Kidney epithelial cell (primary cell): ENCODE results near the gene NOL4L. TPM values are rescaled to one million over a fixed set of nuclear protein-coding genes. Genes with fewer than 3 reads are reported as not detected.

Source experiments
- DNase-seq: peaks from one replicate; pipeline ENCODE4 v3.0.0-alpha.2; 2010; ENCODE audit warnings: low read depth
- H3K27me3 ChIP-seq: 2 replicates; pipeline ENCODE4 v1.6.0; 2011; ENCODE audit warnings: low read length; ENCODE audit not compliant: control insufficient read depth, insufficient read depth
- H3K36me3 ChIP-seq: 2 replicates; pipeline ENCODE4 v1.5.1; 2011; ENCODE audit warnings: low read length; ENCODE audit not compliant: control insufficient read depth, insufficient read depth
- H3K4me3 ChIP-seq: 2 replicates; pipeline ENCODE4 v1.5.1; 2011; ENCODE audit warnings: low read depth, mild to moderate bottlenecking, control low read depth, low read length
- CTCF ChIP-seq: IDR thresholded peaks from 2 replicates; pipeline ENCODE4 v1.5.1; 2011; ENCODE audit warnings: mild to moderate bottlenecking, moderate library complexity, low read length, control low read depth, inconsistent platforms; ENCODE audit not compliant: insufficient read depth, poor library complexity, severe bottlenecking
- total RNA-seq: library from RNA; depleted of rRNA; stranded (reverse); fragments of >200 nt; gene quantifications from 2 replicates; pipeline ENCODE4 v1.2.3, GENCODE V29; 2015

Gene NOL4L
- total RNA-seq, 1 donor from 2014 or later, result 31.4 TPM

- no peak for TF ChIP-seq CTCF
- Histone ChIP-seq H3K4me3 (no peak overlapping the region), H3K36me3 (peaks cover under 1% of the 10 kb centered on the region), H3K27me3 (no peaks in the 10 kb centered on the region)
- no peak for DNase-seq
Observed at GRCh38 chr20:32479012-32479411, 106.1 kb downstream of the NOL4L start.

GRCh38 chr20:32478576-32478975 lies 106.6 kb downstream of the NOL4L start:
- TF ChIP-seq CTCF, result no peak
- no peak for DNase-seq
- Histone ChIP-seq H3K27me3 (no peaks in the 10 kb centered on the region), H3K4me3 (no peak overlapping the region), H3K36me3 (peaks cover 1% of the 10 kb centered on the region)

- peaks cover 1% of the 10 kb centered on the region for H3K36me3 ChIP-seq
- H3K4me3 ChIP-seq, result no peak overlapping the region
- no peaks in the 10 kb centered on the region for H3K27me3 ChIP-seq
- no peak for DNase-seq
- TF ChIP-seq CTCF, result no peak
Observed at GRCh38 chr20:32477594-32478512, 107.3 kb downstream of the NOL4L start.

GRCh38 chr20:32476684-32477593 lies 108.2 kb downstream of the NOL4L start:
- no peak for DNase-seq
- Histone ChIP-seq H3K27me3 (no peaks in the 10 kb centered on the region), H3K4me3 (no peak overlapping the region), H3K36me3 (peaks cover 1% of the 10 kb centered on the region)
- no peak for TF ChIP-seq CTCF

- DNase-seq, result peak; percentile 85
- H3K36me3 ChIP-seq, result peaks cover 1% of the 10 kb centered on the region
- peak; percentile 17 for TF ChIP-seq CTCF
- H3K4me3 ChIP-seq, result peak overlapping the region; percentile 31
- no peaks in the 10 kb centered on the region for H3K27me3 ChIP-seq
Observed at GRCh38 chr20:32474967-32475811, 109.9 kb downstream of the NOL4L start.
